Neural cell (in vitro differentiated cells): ENCODE data around the gene PGBD1. TPM values are rescaled to one million over a fixed set of nuclear protein-coding genes. Genes with fewer than 3 reads are reported as not detected.

Experiments used
- H2AFZ ChIP-seq: fragments of 200-600, 300-800 bp; sonication (generic), shearing (Covaris generic); 2 replicates; pipeline ENCODE4 v1.6.0; 2014; ENCODE audit warnings: low read depth, mild to moderate bottlenecking, antibody characterized with exemption, low read length, moderate library complexity
- H3F3A ChIP-seq: fragments of 200-600 bp; shearing (Covaris generic); 2 replicates; pipeline ENCODE4 v1.6.1; 2016; ENCODE audit warnings: mild to moderate bottlenecking, moderate library complexity, mixed read lengths, antibody characterized with exemption, low read length; ENCODE audit not compliant: insufficient read depth, poor library complexity, severe bottlenecking
- H3K27ac ChIP-seq: fragments of 200-600, 300-800 bp; sonication (generic), shearing (Covaris generic); 2 replicates; pipeline ENCODE4 v1.5.1; 2014; ENCODE audit warnings: mild to moderate bottlenecking, low read length, moderate library complexity
- H3K27me3 ChIP-seq: fragments of 300-800, 200-600 bp; sonication (generic), shearing (Covaris generic); 2 replicates; pipeline ENCODE4 v1.6.0; 2014; ENCODE audit warnings: mild to moderate bottlenecking, low read depth, low read length, moderate library complexity; ENCODE audit not compliant: insufficient read depth
- H3K36me3 ChIP-seq: fragments of 300-800, 200-600 bp; sonication (generic), shearing (Covaris generic); 2 replicates; pipeline ENCODE4 v1.5.1; 2014; ENCODE audit warnings: mild to moderate bottlenecking, antibody characterized with exemption, low read length, moderate library complexity; ENCODE audit not compliant: insufficient read depth
- H3K4me2 ChIP-seq: fragments of 300-800, 200-600 bp; sonication (generic), shearing (Covaris generic); 2 replicates; pipeline ENCODE4 v1.6.0; 2014; ENCODE audit warnings: mild to moderate bottlenecking, low read length
- H3K4me3 ChIP-seq: fragments of 300-800, 200-600 bp; sonication (generic), shearing (Covaris generic); 2 replicates; pipeline ENCODE4 v1.5.1; 2014; ENCODE audit warnings: mild to moderate bottlenecking, low read length, moderate library complexity
- H3K79me2 ChIP-seq: fragments of 200-600 bp; shearing (Covaris generic); replicated peaks from 2 replicates; pipeline ENCODE4 v1.6.0; 2014; ENCODE audit warnings: mild to moderate bottlenecking, low read length, moderate library complexity; ENCODE audit not compliant: insufficient read depth
- H3K9ac ChIP-seq: fragments of 300-800, 200-600 bp; sonication (generic), shearing (Covaris generic); 2 replicates; pipeline ENCODE4 v1.6.1; 2016; ENCODE audit warnings: mild to moderate bottlenecking, low read length, mixed read lengths
- H3K9me2 ChIP-seq: fragments of 200-600 bp; shearing (Covaris generic); 2 replicates; pipeline ENCODE4 v1.6.1; 2016; ENCODE audit warnings: mild to moderate bottlenecking, low read length, mixed read lengths; ENCODE audit not compliant: insufficient read depth
- H3K9me3 ChIP-seq: fragments of 200-600, 300-800 bp; sonication (generic), shearing (Covaris generic); 2 replicates; pipeline ENCODE4 v1.6.1; 2016; ENCODE audit warnings: mild to moderate bottlenecking, mixed run types, low read length, moderate library complexity, mixed read lengths
- H4K20me1 ChIP-seq: fragments of 200-600 bp; shearing (Covaris generic); 2 replicates; pipeline ENCODE4 v1.6.1; 2016; ENCODE audit warnings: mild to moderate bottlenecking, mixed run types; ENCODE audit not compliant: insufficient read depth
- CTCF ChIP-seq: fragments of 450-650 bp; IDR thresholded peaks from 2 replicates; pipeline ENCODE4 v1.5.1; 2014; ENCODE audit warnings: antibody characterized with exemption, mild to moderate bottlenecking, moderate library complexity; ENCODE audit not compliant: poor library complexity, severe bottlenecking
- EP300 ChIP-seq: fragments of 450-650 bp; conservative IDR thresholded peaks from 2 replicates; pipeline ENCODE4 v1.6.1; 2014; ENCODE audit warnings: antibody characterized with exemption, mild to moderate bottlenecking, moderate library complexity; ENCODE audit not compliant: poor library complexity, severe bottlenecking
- EZH2 ChIP-seq: fragments of 200-600, 300-800 bp; shearing (Covaris generic), sonication (generic); IDR thresholded peaks from 2 replicates; pipeline ENCODE4 v1.6.1; 2014; ENCODE audit warnings: antibody characterized with exemption, low read length, borderline replicate concordance, mild to moderate bottlenecking; ENCODE audit not compliant: insufficient read depth, poor library complexity, severe bottlenecking
- MXI1 ChIP-seq: fragments of 450-650 bp; conservative IDR thresholded peaks from 2 replicates; pipeline ENCODE4 v1.6.1; 2014; ENCODE audit warnings: antibody characterized with exemption, mild to moderate bottlenecking; ENCODE audit not compliant: poor library complexity, severe bottlenecking
- POLR2AphosphoS5 ChIP-seq: IDR thresholded peaks from 2 replicates; pipeline ENCODE4 v1.6.1; 2012
- RAD21 ChIP-seq: fragments of 450-650 bp; conservative IDR thresholded peaks from 2 replicates; pipeline ENCODE4 v1.6.1; 2014; ENCODE audit warnings: antibody characterized with exemption, mild to moderate bottlenecking, moderate library complexity
- REST ChIP-seq: IDR thresholded peaks from 2 replicates; pipeline ENCODE4 v1.6.1; 2012; ENCODE audit warnings: borderline replicate concordance
- SMC3 ChIP-seq: fragments of 450-650 bp; conservative IDR thresholded peaks from 2 replicates; pipeline ENCODE4 v1.6.1; 2014; ENCODE audit warnings: antibody characterized with exemption, mild to moderate bottlenecking, moderate library complexity; ENCODE audit not compliant: poor library complexity
- TAF1 ChIP-seq: IDR thresholded peaks from 2 replicates; pipeline ENCODE4 v1.6.1; 2012; ENCODE audit warnings: low read depth
- polyA plus RNA-seq: library from polyadenylated mRNA; depleted of rRNA; stranded (reverse); fragments of >200 nt; gene quantifications from 2 replicates; pipeline ENCODE4 v1.2.3, GENCODE V29; 2014

Gene PGBD1
- polyA plus RNA-seq, 1 donor from 2014 or later = 32.3 TPM

GRCh38 chr6:28322661-28323060 is 41.3 kb downstream of the PGBD1 start:
- Histone ChIP-seq H2AFZ (no peak overlapping the region), H3K27me3 (no peaks in the 10 kb centered on the region), H3K4me2 (no peak overlapping the region), H3K79me2 (no peaks in the 10 kb centered on the region), H3K4me3 (no peak overlapping the region), H3K9me2 (no peaks in the 10 kb centered on the region), H4K20me1 (no peaks in the 10 kb centered on the region), H3K36me3 (peaks cover 12% of the 10 kb centered on the region), H3K27ac (no peak overlapping the region), H3K9ac (no peak overlapping the region), H3F3A (no peaks in the 10 kb centered on the region), H3K9me3 (no peaks in the 10 kb centered on the region)
- TF ChIP-seq REST (no peak), CTCF (no peak)

- Histone ChIP-seq H4K20me1 (no peaks in the 10 kb centered on the region), H3K9ac (no peak overlapping the region), H3K36me3 (peaks cover 12% of the 10 kb centered on the region), H3K27me3 (no peaks in the 10 kb centered on the region), H3K9me3 (no peaks in the 10 kb centered on the region), H3K4me3 (no peak overlapping the region), H3K9me2 (no peaks in the 10 kb centered on the region), H3K4me2 (no peak overlapping the region), H2AFZ (no peak overlapping the region), H3K79me2 (no peaks in the 10 kb centered on the region), H3K27ac (no peak overlapping the region), H3F3A (no peaks in the 10 kb centered on the region)
- no peak for TF ChIP-seq TAF1
- no peak for TF ChIP-seq SMC3
- no peak for TF ChIP-seq RAD21
- no peak for TF ChIP-seq POLR2AphosphoS5
- TF ChIP-seq MXI1 = no peak
- TF ChIP-seq EZH2 = no peak
- TF ChIP-seq CTCF = no peak
- TF ChIP-seq EP300 = no peak
- TF ChIP-seq REST = no peak
Measured at GRCh38 chr6:28323813-28324424, 42.5 kb downstream of the PGBD1 start.
